ENCODE measurements around the gene MRPL55.

Gene MRPL55

DNA sequence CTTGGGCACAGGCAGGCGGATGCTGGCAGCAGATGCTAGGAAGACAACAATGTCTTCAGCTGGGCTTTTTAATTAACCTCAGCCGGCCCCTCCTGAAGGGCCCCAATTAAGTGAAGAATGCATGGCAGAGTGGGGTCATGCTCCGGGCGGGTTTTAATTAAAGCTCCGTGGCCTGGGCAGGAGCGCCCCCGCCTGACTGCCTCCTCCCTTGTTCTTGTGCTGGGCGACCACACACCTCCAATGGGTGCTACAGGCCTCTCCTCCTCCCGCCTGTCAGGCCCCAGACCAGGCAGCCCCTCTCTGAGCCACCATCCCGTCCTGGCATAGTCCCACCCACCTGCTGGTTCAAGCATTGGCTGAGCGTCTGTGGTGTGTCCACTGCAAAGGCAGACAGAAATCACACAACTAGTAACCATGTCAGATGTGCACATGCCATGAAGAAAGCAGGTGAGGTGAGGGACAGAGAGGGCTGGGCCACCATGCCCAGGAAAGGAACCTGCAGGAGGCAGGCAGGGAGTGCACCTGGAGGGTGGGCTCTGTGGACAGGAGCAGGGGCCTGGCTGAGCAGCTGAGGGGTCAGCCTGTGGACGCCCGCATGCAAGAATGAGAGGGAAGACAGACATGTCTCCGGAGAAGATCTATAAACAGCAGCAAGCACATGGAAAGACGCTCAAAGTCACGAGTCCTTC lies 35.1 kb downstream of the MRPL55 start:
- DNase-seq (ENCODE audit: insufficient read length, low spot score) (no peak), FAIRE-seq (no peak)

DNA sequence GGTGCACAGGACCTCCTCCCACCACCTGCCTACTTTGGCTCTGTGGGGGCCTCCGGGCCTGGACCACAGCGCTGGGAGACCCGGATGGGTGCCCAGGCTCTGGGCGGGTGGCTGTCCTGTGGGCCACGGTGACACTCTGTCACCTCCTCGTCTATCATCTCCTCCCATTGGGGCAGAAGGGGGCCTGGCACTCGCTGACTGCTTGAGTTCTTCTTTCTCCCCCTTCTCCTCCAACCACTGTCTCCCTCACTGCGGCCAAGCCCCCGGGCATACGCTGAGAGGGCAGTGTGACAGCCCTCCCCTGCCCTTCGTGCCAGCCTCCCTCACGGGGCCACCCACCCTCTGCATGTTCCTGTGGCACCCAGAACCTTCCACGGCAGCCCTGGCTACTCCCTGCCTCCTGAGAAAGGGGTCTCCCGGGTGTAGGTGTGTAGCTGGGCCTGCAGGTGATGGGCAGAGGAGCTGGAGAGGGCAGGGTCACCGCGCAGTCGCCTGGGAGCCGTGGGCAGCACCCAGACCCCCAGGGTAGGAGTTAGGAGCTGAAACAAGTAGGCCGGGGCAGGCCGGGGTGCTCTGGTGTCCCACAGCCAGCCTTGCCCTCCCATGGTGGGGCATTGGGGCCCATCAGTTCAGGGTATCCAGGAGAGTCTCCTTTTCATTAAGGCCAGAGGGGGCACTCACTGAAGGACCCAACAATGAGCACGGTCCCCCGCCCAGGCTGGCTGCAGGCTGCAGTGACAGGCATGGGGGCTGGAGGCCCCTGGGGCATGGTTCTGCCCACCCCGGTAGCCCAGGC lies 35.8 kb downstream of the MRPL55 start:
- FAIRE-seq (no peak), DNase-seq (ENCODE audit: insufficient read length, low spot score) (no peak)

DNA sequence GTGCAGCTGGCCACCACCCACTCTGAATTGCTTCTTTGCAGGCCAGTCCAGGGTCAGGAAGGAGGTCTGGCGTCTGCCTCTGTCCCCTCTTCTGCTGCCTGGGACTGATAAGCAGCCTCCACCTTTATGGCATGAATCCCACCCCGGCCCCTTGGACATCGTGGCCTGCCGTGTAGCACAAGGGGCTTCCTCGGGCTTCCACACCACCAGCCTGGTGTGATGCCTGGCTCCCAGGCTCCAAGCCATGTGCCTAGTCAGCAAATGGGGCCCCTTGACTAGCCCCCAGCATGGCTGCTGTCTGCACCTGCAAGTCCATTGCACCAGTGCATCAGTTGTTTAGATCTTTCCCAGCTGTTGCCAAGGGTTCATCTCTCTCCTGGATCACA lies 36.4 kb downstream of the MRPL55 start:
- DNase-seq (ENCODE audit: insufficient read length, low spot score) = no peak
- FAIRE-seq = no peak

DNA sequence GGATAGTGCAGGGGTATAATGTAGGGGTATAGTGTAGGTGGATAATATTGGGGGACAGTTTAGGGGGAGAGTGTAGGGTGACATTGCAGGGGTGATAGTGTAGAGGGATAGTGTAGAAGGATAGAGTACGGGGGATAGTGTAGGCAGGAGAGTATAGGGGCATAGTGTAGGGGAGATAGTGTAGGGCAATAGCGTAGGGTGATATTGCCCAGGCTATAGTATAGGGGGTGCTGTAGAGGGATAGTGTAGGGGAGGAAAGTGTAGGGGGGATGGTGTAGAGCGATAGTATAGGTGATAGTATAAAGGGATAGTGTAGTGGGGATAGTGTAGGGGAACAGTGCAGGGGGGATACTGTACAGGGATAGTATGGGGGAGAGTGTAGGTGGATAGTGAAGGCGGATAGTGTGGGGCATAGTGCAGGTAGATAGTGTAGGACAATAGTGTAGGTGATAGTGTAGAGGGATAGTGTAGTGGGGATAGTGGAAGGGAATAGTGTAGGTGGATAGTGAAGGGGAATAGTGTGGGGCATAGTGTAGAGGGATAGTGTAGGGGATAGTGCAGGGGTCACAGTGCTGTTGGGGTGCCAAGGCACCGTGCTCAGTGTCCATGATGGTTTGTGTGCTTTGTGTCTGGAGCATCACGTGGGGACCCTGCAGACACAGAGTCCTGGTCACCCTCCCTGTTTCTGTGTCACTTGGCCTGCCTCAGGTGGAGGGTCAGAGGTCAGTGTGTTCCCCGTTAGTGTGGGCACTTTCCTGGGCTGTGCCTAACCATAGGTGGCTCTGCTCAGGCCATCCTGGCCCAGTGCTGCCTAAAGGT lies 37.1 kb downstream of the MRPL55 start:
- FAIRE-seq = no peak
- no peak for DNase-seq (ENCODE audit: insufficient read length, low spot score)

DNA sequence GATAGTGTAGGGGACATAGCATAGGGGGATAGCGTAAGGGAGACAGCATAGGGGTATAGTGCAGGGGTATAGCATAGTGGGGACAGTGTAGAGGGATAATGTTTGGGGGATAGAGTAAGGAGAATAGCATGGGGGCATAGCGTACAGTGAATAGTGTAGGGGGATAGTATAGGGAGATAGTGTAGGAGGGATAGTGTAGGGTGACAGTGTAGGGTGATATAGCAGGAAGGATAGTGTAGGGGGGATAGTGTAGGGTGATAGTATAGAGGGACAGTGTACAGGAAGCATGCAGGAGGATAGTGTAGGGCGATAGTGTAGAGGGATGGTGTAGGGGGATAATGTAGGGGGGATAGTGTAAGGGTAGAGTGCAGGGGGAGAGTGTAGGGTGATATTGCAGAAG lies 38.2 kb downstream of the MRPL55 start:
- DNase-seq (ENCODE audit: insufficient read length, low spot score) = no peak
- no peak for FAIRE-seq

DNA sequence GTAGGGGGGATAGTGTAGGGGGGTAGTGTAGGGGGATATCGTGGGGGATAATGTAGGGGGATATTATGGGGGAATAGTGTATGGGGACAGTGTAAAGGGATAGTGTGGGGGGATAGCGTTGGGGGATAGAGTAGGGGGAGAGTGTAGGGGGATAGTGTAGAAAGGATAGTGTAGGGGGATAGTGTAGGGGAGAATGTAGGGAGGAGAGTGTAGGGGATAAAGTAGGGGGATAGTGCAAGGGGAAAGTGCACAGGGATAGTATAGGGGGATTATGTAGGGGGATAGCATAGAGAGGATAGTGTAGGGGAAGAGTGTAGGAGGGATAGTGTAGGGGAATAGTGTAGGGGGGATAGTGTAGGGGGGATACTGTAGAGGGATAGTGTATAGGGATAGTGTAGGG lies 38.9 kb downstream of the MRPL55 start:
- FAIRE-seq = no peak
- DNase-seq (ENCODE audit: insufficient read length, low spot score) = no peak

DNA sequence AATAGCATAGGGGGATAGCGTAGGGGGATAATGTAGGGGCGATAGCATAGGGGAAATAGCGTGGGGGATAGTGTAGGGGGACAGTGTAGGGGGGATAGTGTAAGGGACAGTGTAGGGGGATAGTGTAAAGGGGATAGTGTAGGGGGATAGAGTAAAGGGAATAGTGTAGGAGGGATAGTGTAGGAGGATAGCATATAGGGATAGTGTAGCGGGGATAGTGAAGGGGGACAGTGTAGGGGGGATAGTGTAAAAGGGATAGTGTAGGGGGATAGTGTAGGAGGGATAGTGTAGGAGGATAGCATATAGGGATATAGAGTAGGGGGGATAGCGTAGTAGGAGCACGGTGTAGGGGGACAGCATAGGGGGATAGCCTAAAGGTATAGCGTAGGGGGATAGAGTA lies 40.7 kb downstream of the MRPL55 start:
- DNase-seq (ENCODE audit: insufficient read length, low spot score) = no peak
- FAIRE-seq = no peak

DNA sequence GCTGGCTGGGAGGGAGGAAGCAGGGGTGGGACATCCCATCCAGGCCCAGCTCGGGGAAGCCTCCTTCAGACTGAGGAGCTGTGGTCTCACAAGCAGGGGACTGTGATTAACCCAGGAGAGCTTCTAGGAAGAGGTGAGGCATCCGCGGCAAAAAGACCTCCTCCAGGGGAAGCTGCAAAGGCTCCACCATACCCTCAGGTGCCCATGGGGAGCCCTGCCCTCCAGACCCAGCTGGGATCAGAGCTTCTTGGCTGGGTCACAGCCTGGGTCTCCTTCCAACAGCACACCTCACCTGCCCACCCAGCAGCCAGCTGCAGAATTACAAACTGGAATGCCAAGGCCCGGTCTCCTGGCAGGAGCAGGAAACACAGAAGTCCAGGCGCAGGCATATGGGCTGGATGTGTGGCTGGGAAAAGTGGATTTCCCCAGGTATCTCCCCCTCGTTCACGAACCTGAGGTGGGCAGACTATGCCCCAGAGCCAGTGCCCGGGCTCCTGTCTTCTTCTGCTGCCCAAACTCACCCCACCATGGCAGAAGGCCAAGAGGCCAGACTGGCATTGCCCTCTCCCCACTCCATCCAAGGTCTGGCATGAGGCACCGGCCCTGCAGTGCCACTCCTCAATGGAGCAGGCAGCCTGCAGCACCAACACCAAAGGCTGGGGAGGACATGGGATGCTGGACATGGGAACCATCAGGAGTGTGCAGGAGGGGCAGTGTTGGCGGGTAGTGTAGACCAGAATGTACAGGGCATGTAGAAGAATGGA lies 42.0 kb downstream of the MRPL55 start:
- no peak for FAIRE-seq
- no peak for DNase-seq (ENCODE audit: insufficient read length, low spot score)

DNA sequence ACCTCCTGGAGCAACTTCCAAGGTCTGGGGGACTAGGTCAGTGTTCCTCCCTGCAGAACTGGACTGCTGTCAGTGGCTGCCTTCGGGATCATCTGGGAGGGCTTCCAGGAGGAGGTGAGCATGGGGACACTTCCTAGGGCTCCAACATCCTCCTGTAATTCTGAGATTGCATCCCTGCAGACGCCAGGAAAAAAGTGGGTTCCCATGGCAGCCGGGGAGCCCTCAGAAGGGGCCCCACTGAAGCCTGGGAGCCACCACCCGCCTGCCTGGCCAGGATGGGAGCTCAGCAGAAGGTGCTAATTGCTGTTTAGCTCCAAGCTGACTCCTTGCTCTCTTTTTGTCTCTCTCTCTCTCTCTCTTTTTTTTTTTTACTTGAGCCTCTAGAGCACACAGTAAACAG lies 42.7 kb downstream of the MRPL55 start:
- FAIRE-seq (no peak), DNase-seq (ENCODE audit: insufficient read length, low spot score) (no peak)

DNA sequence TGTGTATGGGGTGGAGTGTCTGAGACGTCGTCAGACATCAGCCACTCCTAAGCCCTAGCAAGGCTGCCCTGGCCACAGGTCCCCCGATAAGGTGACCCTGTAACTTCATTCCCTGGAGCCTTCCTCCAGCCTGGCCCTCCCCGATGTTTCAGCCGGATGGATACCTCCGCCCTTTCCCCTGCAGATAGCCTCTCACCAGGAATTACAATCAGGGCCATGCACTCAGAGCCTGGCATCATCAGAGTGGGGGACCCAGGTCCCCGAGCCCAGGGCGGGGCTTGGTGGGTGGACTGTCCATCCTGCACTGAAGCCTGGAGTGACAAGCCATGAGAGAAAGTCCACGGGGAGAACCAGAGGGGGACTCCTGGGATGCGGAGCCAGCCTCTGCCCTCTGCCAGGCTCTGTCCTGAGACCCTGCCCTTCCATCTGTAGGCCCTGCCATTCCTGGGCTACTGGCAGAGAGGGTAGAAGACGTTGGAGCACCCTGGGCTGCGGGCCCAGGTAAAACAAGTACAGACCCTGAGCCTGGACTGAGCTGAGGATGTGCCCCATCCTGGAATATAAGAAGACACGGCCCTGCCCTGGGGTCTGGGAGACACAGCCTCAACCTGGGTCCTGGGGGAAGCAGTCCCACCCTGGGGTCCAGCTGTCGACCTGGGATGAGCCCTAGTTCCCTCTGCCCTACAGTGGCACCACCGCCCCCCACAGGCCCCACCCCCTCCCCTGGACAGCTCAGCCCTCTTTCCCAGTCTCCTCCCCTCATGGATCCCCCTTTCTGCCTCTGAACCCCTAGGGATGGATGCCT lies 43.4 kb downstream of the MRPL55 start:
- DNase-seq (ENCODE audit: insufficient read length, low spot score) (no peak), FAIRE-seq (no peak)

DNA sequence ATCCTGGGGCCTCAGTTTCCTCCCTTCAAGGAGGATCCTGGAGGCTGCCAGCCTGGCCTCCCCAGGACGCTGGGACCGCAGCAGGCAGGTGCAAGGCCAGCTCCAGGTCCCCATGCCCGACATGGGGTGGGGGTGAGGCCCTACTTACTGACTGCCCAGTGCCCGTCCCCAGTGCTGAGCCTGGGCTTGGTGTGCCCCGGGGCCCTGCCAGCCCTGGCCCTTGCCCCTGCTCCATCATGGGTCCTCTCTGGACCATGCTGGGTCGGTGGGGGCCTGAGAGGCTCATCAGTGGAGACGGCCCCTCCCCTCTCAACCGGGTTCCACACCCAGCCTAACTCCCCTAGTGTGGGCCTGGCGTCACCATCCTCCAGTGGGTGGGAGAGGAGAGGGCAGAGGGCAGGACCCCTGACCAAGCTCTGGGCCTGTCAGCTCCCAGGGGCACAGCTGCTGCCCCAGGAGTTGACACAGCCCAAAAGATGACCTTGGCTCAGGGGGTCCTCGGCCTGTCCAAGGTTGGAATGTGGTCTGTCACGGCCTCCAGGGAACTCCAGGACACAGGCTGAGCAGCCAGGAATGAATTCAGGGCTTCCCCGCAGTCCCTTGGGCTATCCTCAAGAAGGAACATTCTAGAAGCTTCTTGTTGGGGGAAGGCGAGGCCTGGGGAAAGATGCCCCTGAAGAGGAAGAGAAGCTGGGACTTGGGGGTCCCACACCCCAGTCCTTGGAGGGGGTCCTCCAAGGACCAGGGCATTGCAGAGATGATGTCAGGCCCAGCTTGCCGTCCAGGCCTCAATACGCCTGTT lies 44.2 kb downstream of the MRPL55 start:
- DNase-seq (ENCODE audit: insufficient read length, low spot score) (no peak), FAIRE-seq (no peak)

DNA sequence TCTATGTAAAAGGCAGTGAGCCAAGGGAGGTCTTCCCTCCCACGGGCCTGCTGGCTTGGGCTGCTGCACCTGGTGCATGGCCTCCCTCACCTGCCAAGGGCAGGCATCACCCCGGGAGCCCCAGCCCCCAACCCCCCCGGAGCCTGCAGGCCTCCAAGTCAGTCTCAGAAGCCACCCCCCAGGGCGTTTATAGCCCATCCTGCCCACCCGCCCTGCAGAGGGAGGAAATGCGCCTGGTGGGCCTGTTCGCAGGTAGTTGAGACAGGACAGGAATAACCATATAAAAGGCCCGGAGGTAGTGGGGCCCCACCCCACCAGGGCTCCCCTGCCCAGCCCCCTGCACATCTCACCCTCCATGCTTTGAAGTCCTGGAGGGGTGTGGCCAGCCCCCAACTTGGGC lies 44.8 kb downstream of the MRPL55 start:
- DNase-seq (ENCODE audit: insufficient read length, low spot score) = no peak
- no peak for FAIRE-seq

DNA sequence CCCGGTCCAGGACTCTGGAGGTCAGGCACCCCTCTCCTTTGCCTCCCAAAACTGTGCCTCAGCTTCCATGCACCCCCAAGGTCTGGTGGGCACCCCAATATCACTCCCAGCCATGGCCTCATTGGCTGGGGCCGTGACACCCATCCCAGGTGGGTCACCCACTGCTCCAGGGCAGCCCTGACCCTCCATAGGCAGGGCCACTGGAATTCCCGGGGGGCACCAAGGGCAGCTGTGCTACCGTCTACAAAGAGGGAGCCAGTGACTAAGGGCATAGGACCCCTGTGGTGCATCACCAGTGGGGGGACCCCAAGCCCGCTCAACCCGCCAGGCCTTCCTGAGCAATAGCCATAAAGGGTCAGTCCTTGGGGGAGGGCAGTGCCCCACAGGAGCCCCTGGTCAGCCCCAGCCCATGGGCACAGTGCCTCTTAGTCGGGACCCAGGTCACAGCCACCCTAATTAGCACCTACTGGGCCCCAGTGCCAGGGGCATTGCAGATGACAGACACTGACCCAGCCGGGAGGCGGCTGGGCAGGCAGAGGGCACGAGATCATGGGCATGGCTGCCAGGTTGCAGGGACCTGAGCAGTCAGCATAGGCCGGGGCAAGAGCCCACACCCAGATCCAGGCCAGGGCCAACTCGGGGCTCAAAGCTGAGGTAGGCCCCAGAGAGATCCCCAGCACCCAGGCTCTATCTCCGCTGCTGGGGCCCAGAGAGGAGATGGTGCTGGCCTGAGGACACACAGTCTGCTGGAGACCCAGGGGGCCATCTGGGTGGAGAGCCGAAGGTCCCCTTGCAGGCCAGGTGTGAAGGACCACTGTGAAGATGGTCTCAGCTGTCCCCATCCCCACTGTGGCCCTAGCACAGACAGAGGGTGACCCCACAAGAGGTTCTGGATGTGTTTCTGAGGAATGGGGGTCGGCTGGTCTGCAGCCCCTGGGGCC lies 45.6 kb downstream of the MRPL55 start:
- FAIRE-seq (no peak), DNase-seq (ENCODE audit: insufficient read length, low spot score) (no peak)

DNA sequence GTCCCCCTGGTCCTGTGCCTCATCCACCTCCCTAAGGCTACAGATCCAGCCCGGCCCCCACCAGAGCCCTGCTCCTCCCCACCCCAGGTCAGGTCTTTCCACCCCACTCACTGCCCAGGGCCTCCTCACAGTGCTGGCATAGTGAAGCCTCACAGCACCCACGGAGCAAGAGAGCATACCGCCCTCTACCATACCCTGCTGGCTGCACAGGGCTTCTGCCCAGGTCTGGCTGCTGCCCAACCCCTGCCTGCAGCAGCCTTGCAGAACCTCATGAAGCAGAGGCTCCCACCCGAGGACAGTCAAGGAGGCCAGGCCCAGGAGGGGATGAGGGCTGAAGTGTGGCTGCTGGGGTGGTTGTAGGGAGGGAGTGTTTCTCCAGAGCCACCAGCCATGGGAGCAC lies 46.3 kb downstream of the MRPL55 start:
- FAIRE-seq (no peak), DNase-seq (ENCODE audit: insufficient read length, low spot score) (no peak)

DNA sequence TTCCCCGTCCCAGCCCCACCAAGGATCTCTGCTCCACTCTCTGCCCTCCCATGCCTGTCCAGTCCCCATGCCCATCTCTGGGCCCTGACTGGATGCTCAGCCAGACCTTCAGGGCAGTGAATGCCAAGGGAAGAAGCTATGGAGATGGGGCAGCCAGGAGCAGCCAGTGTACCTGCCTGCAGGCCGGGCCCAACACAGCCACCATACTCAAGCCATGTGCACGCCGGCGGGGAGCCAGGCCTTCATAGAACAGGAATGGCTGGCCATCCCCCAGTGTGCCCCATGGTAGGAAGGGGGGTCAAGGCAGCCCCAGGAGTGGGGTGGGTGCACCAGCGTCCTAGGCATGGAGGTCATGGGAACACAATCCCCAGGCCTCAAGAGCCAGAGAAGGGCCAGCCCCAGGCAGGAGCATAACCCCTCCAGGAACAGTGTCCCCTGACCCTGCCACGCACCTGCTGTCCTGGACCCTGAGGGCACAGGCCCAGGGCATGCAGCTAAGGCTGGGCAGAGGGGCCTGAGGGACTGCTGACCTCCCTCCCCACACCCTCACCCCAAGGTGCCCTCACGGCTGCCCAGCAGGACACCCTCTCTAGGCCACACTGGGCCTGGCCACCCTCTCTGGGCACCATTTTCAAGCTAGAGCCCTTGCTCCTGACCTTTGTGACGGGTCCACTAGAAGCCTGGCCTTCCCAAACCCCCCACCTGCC lies 46.9 kb downstream of the MRPL55 start:
- FAIRE-seq = no peak
- no peak for DNase-seq (ENCODE audit: insufficient read length, low spot score)

DNA sequence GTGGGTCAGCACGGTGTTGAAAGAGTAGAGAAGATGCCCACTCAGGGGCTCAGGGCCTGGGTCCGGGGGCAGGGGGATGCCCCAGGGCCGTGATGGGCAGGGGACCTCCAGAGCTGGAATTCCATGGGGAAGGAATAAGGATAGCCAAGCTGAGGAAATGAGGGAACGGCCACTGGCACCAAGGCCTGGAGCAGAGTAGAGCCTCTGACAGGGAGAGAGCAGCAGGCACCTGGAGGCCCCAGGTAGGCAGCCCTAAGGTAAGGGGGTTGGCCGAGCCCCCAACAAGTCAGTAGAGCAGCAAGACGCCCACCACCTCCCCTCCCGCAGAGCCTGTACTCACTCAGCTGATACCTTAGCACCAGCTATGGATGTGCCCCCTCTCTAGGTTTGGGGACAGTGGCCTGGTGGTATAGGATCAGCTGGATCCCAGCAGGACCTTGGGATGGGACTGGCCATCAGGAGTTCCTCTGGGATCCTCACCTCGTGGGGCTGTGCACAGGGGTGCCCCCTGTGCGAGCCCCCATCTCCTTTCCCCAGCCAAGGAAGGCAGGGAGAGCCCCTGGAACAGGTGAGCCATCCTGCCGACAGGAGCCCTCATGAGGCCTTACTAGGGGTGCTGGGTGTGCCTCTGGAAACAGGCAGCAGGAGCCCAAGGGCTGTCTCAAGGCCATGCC lies 47.6 kb downstream of the MRPL55 start:
- no peak for DNase-seq (ENCODE audit: insufficient read length, low spot score)
- no peak for FAIRE-seq

Data from GM19239 (cell line).